ENCODE measurements around the gene MUC5B.
"Not testable (repeated sequence)": the region's sequence is repeated elsewhere in the genome, so short reads cannot be mapped to it uniquely, and the experiment has no call there.

DNA sequence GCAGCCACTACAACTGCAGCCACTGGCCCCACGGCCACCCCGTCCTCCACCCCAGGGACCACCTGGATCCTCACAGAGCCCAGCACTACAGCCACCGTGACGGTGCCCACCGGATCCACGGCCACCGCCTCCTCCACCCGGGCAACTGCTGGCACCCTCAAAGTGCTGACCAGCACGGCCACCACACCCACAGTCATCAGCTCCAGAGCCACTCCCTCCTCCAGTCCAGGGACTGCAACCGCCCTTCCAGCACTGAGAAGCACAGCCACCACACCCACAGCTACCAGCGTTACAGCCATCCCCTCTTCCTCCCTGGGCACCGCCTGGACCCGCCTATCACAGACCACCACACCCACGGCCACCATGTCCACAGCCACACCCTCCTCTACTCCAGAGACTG lies 23.4 kb downstream of the MUC5B start:
- TF ChIP-seq, protein P1, sequence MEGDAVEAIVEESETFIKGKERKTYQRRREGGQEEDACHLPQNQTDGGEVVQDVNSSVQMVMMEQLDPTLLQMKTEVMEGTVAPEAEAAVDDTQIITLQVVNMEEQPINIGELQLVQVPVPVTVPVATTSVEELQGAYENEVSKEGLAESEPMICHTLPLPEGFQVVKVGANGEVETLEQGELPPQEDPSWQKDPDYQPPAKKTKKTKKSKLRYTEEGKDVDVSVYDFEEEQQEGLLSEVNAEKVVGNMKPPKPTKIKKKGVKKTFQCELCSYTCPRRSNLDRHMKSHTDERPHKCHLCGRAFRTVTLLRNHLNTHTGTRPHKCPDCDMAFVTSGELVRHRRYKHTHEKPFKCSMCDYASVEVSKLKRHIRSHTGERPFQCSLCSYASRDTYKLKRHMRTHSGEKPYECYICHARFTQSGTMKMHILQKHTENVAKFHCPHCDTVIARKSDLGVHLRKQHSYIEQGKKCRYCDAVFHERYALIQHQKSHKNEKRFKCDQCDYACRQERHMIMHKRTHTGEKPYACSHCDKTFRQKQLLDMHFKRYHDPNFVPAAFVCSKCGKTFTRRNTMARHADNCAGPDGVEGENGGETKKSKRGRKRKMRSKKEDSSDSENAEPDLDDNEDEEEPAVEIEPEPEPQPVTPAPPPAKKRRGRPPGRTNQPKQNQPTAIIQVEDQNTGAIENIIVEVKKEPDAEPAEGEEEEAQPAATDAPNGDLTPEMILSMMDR (IDR thresholded peaks at IDR 0.05; ENCODE audit: low read length), result not testable (repeated sequence)
- TF ChIP-seq EZH2 (IDR thresholded peaks at IDR 0.05; ENCODE audit: borderline replicate concordance, low read length), result not testable (repeated sequence)

All from OCI-LY1 (cell line).